Activated CD4-positive, alpha-beta T cell treated with anti-CD3 and anti-CD28 coated beads for 36 hours (primary cell): Measurements from ENCODE around the gene TRIB2. TPM values are rescaled to one million over a fixed set of nuclear protein-coding genes. Genes with fewer than 3 reads are reported as not detected.
A peak's percentile ranks its signal among the peaks of the same experiment; 100 is the strongest.
"Not testable (repeated sequence)": the region's sequence is repeated elsewhere in the genome, so short reads cannot be mapped to it uniquely, and the experiment has no call there.

Source experiments
- ATAC-seq: fragments of 200-7000 bp; cut with Tn5 transposase; one replicate; pipeline ENCODE4 v1.10.0; 2021; ENCODE audit warnings: mild to moderate bottlenecking, moderate library complexity
- CTCF ChIA-PET: fragments of 350-600 bp; sonication (Branson Sonifier 250); formaldehyde crosslinking; loops from one replicate; lab custom pipeline; 2021; ENCODE audit warnings: antibody characterized with exemption; lab: Charles Lee
- POLR2A ChIA-PET: fragments of 350-600 bp; sonication (Branson Sonifier 250); formaldehyde crosslinking; loops from one replicate; lab custom pipeline; 2021; ENCODE audit warnings: antibody characterized with exemption, inconsistent platforms; lab: Charles Lee
- DNase-seq: peaks from one replicate; pipeline ENCODE4 v3.0.0-alpha.2; 2020
- H3K27ac Mint-ChIP-seq: one replicate; pipeline ENCODE4 v1.8.0; 2021; ENCODE audit warnings: mixed read lengths
- H3K27me3 Mint-ChIP-seq: one replicate; pipeline ENCODE4 v1.8.0; 2021; ENCODE audit warnings: mixed read lengths
- H3K36me3 Mint-ChIP-seq: one replicate; pipeline ENCODE4 v1.8.0; 2021; ENCODE audit warnings: low read depth, mixed read lengths
- H3K4me1 Mint-ChIP-seq: one replicate; pipeline ENCODE4 v1.8.0; 2021; ENCODE audit warnings: mixed read lengths
- H3K4me3 Mint-ChIP-seq: one replicate; pipeline ENCODE4 v1.8.0; 2021; ENCODE audit warnings: mild to moderate bottlenecking, moderate library complexity, mixed read lengths
- H3K9me3 Mint-ChIP-seq: one replicate; pipeline ENCODE4 v1.8.0; 2021; ENCODE audit warnings: low read depth, mixed read lengths
- intact Hi-C, 2 experiments: fragments of 100-400 bp; cut with DNase I in 1 of 2; cut with micrococcal nuclease in 1 of 2; formaldehyde crosslinking; loops; one replicate each; pipeline versions ENCODE4 v1.14.2 to v1.15.1; 2022 to 2024; cut with DNase I, micrococcal nuclease
- total RNA-seq, 2 experiments: library from RNA; stranded (reverse); gene quantifications; one replicate each; pipeline ENCODE4 v1.2.3, GENCODE V29; 2021

Gene TRIB2
- 1 to 10 TPM; 2.7 to 3.7 TPM for total RNA-seq

GRCh38 chr2:12716282-12717190 lies at the start of gene TRIB2:
TSS of gene TRIB2 (plus strand) at chr2:12716936. CDS start at chr2:12718308, 1,372 bp downstream.
- ATAC-seq (peak; percentile 74), DNase-seq (peak; percentile 90)
- Mint-ChIP-seq H3K4me3 (peak within 1 kb of the TSS; percentile 92), H3K27me3 (no peaks in the 10 kb centered on the region), H3K9me3 (no peaks in the 10 kb centered on the region), H3K27ac (peak within 1 kb of the TSS; percentile 95), H3K4me1 (peaks cover 48% of the 10 kb centered on the region), H3K36me3 (no peaks in the 10 kb centered on the region)
- ChIA-PET POLR2A (interaction anchor here (0.6 to 1.2 kb wide), 2 partner anchors 22 to 640 kb away, joined by 3 read pairs; no protein-coding TSS in a partner anchor), CTCF (interaction anchor here (0.6 to 2.1 kb wide), 34 partner anchors 7 to 887 kb away, joined by 3 to 13 read pairs (median 4); no protein-coding TSS in a partner anchor)
- intact Hi-C loops: loop anchor here (1.0 to 10.0 kb wide), 17 partner anchors 141 to 1374 kb away; partner anchors contain the start of gene ROCK2 (in 1 of the 2)

- Mint-ChIP-seq H3K9me3 (peaks cover 4% of the 10 kb centered on the region), H3K27ac (no peak overlapping the region), H3K27me3 (no peaks in the 10 kb centered on the region), H3K4me3 (no peak overlapping the region), H3K4me1 (no peaks in the 10 kb centered on the region), H3K36me3 (peaks cover 5% of the 10 kb centered on the region)
- POLR2A ChIA-PET: no interaction called here
- intact Hi-C loops: no loop called here
- CTCF ChIA-PET: interaction anchor here (0.7 to 0.8 kb wide), 2 partner anchors 46 to 621 kb away, joined by 3 read pairs; no protein-coding TSS in a partner anchor
- no peak for DNase-seq
- no peak for ATAC-seq
Measured at GRCh38 chr2:12669036-12669435, 47.7 kb upstream of the TRIB2 start.

GRCh38 chr2:12672711-12673315 lies 43.9 kb upstream of the TRIB2 start:
- Mint-ChIP-seq H3K9me3 (no peaks in the 10 kb centered on the region), H3K27ac (no peak overlapping the region), H3K4me3 (no peak overlapping the region), H3K27me3 (no peaks in the 10 kb centered on the region), H3K36me3 (no peaks in the 10 kb centered on the region), H3K4me1 (no peaks in the 10 kb centered on the region)
- DNase-seq: no peak
- ChIA-PET POLR2A (no interaction called here), CTCF (no interaction called here)
- no peak for ATAC-seq
- intact Hi-C loops: no loop called here

DNA sequence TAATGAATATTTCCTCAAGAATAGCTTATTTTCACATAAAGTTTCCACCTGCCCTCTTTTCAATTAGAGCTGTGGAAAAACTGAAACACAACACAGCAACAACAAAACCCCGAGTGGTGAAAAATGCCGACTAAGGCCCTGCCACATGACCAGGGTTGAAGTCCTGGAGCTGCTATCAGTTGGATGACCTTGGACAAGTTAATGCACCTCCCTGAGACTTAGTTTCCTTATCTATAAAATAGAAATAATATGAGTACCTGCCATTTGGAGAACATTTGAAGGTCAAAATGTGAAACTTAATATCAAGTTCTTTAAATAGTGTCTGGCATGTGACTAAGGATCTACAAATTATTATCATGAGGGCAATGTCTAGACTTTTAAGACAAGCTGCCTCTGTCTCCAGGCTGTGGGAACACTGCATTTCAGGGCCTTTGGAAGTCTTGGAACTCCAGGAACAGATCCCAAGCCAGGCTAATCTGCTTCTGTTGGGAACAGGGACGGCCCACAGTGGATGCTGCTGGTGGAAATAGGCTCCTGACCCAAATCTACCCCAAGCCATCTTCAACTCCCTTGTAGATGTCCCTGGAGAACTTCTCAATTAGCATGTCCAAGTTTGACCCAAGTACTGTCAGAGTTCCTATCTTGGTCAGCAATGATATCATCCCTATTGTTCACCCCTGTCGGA lies 42.0 kb upstream of the TRIB2 start:
- no peaks in the 10 kb centered on the region for H3K4me1 Mint-ChIP-seq
- H3K9me3 Mint-ChIP-seq: no peaks in the 10 kb centered on the region
- H3K27me3 Mint-ChIP-seq: no peaks in the 10 kb centered on the region
- POLR2A ChIA-PET: no interaction called here
- no peaks in the 10 kb centered on the region for H3K36me3 Mint-ChIP-seq
- intact Hi-C loops: no loop called here
- ATAC-seq (no peak), DNase-seq (no peak)
- no peak overlapping the region for H3K27ac Mint-ChIP-seq
- no peak overlapping the region for H3K4me3 Mint-ChIP-seq
- CTCF ChIA-PET: no interaction called here

GRCh38 chr2:12675352-12675795 lies 41.4 kb upstream of the TRIB2 start:
- H3K4me3 Mint-ChIP-seq: no peak overlapping the region
- peaks cover 2% of the 10 kb centered on the region for H3K9me3 Mint-ChIP-seq
- ChIA-PET POLR2A (no interaction called here), CTCF (no interaction called here)
- ATAC-seq (no peak), DNase-seq (no peak)
- intact Hi-C loops: no loop called here
- no peaks in the 10 kb centered on the region for H3K27me3 Mint-ChIP-seq
- no peaks in the 10 kb centered on the region for H3K4me1 Mint-ChIP-seq
- H3K27ac Mint-ChIP-seq: no peak overlapping the region
- no peaks in the 10 kb centered on the region for H3K36me3 Mint-ChIP-seq

GRCh38 chr2:12675801-12676200 lies 40.9 kb upstream of the TRIB2 start:
- ATAC-seq (no peak), DNase-seq (no peak)
- Mint-ChIP-seq H3K4me1 (no peaks in the 10 kb centered on the region), H3K9me3 (peaks cover 5% of the 10 kb centered on the region), H3K27ac (no peak overlapping the region), H3K36me3 (no peaks in the 10 kb centered on the region), H3K27me3 (no peaks in the 10 kb centered on the region), H3K4me3 (no peak overlapping the region)
- POLR2A ChIA-PET: no interaction called here
- CTCF ChIA-PET: no interaction called here
- intact Hi-C loops: no loop called here

DNA sequence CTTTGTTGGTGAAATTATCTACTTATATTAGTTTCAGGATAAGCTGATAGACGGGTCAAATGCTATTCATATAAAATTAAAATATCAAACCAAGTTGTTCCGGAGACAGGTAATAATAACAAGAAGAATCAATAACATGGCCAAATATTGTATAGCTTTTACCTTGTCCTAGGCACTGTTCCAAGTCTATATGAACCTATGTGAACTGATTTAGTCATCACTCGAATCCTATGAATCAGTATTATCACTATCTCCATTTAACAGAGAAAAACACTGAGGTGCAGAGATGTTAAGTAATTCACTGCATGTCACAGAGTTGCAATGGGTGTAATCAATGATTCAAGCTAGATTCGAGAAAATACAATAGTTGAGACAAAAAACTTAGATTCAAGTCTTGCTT lies 40.0 kb upstream of the TRIB2 start:
- ATAC-seq: no peak
- no peaks in the 10 kb centered on the region for H3K27me3 Mint-ChIP-seq
- peaks cover 7% of the 10 kb centered on the region for H3K9me3 Mint-ChIP-seq
- no peaks in the 10 kb centered on the region for H3K4me1 Mint-ChIP-seq
- H3K4me3 Mint-ChIP-seq: no peak overlapping the region
- CTCF ChIA-PET: no interaction called here
- POLR2A ChIA-PET: no interaction called here
- DNase-seq: no peak
- intact Hi-C loops: no loop called here
- H3K27ac Mint-ChIP-seq: no peak overlapping the region
- no peaks in the 10 kb centered on the region for H3K36me3 Mint-ChIP-seq

DNA sequence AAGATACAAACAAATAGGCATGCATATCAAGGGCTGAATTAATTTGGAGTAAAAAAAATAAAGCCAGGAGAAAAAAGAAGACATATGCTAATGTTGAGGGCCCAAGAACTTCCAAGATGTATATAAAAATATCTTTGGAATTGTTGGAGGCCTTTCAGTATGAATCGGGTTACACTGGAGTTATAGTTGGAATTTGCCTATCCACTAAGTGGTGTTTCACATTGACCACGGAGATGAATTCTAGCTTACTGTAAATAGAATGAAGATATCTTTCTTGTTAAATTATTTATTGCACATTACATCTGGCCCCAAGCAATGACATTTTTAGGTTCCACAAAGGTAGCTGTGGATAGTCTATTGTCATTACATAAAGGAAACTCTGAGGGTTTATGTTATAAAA lies 38.5 kb upstream of the TRIB2 start:
- Mint-ChIP-seq H3K4me1 (no peaks in the 10 kb centered on the region), H3K4me3 (no peak overlapping the region), H3K27me3 (no peaks in the 10 kb centered on the region), H3K27ac (no peak overlapping the region), H3K9me3 (peaks cover 7% of the 10 kb centered on the region), H3K36me3 (no peaks in the 10 kb centered on the region)
- ATAC-seq (no peak), DNase-seq (no peak)
- CTCF ChIA-PET: no interaction called here
- POLR2A ChIA-PET: no interaction called here
- intact Hi-C loops: no loop called here

GRCh38 chr2:12679550-12680072 lies 37.1 kb upstream of the TRIB2 start:
- H3K27me3 Mint-ChIP-seq: peaks cover 2% of the 10 kb centered on the region
- no peak overlapping the region for H3K27ac Mint-ChIP-seq
- POLR2A ChIA-PET: no interaction called here
- intact Hi-C loops: no loop called here
- CTCF ChIA-PET: no interaction called here
- H3K4me1 Mint-ChIP-seq: no peaks in the 10 kb centered on the region
- no peak for DNase-seq
- no peaks in the 10 kb centered on the region for H3K36me3 Mint-ChIP-seq
- H3K9me3 Mint-ChIP-seq: peaks cover 7% of the 10 kb centered on the region
- no peak overlapping the region for H3K4me3 Mint-ChIP-seq
- ATAC-seq: no peak

- CTCF ChIA-PET, H3K9me3 Mint-ChIP-seq, H3K4me3 Mint-ChIP-seq, intact Hi-C loops, ATAC-seq, DNase-seq, H3K4me1 Mint-ChIP-seq, H3K27ac Mint-ChIP-seq, H3K27me3 Mint-ChIP-seq, POLR2A ChIA-PET, H3K36me3 Mint-ChIP-seq: not testable (repeated sequence)
Measured at GRCh38 chr2:12680115-12680514, 36.6 kb upstream of the TRIB2 start.

- POLR2A ChIA-PET: no interaction called here
- Mint-ChIP-seq H3K27ac (no peak overlapping the region), H3K4me1 (no peaks in the 10 kb centered on the region), H3K4me3 (no peak overlapping the region), H3K27me3 (peaks cover 2% of the 10 kb centered on the region), H3K36me3 (no peaks in the 10 kb centered on the region), H3K9me3 (peaks cover 7% of the 10 kb centered on the region)
- ATAC-seq: no peak
- CTCF ChIA-PET: no interaction called here
- no peak for DNase-seq
- intact Hi-C loops: no loop called here
Measured at GRCh38 chr2:12682017-12682416, 34.7 kb upstream of the TRIB2 start.
